Suprapubic skin (tissue), 4 donors: ENCODE data around the gene COL5A1. TPM values are rescaled to one million over a fixed set of nuclear protein-coding genes. Genes with fewer than 3 reads are reported as not detected.

ENCODE experiments used
- DNase-seq, 2 donors: peaks; one replicate each; pipeline ENCODE4 v3.0.0-alpha.2; 2019; ENCODE audit warnings: low spot score in 2 of 2
- H3K27ac ChIP-seq: fragments of 200-600 bp; sonication (generic); one replicate; pipeline ENCODE4 v1.5.1; 2019
- H3K27me3 ChIP-seq: fragments of 200-600 bp; sonication (generic); one replicate; pipeline ENCODE4 v1.5.1; 2019
- H3K36me3 ChIP-seq: fragments of 200-600 bp; sonication (generic); one replicate; pipeline ENCODE4 v1.5.1; 2019
- H3K4me1 ChIP-seq: fragments of 200-600 bp; sonication (generic); one replicate; pipeline ENCODE4 v1.5.1; 2019
- H3K4me3 ChIP-seq: fragments of 200-600 bp; sonication (generic); one replicate; pipeline ENCODE4 v1.5.1; 2019; ENCODE audit warnings: mild to moderate bottlenecking
- H3K9me3 ChIP-seq: fragments of 200-600 bp; sonication (generic); one replicate; pipeline ENCODE4 v1.5.1; 2019
- CTCF ChIP-seq, 2 donors: fragments of 200-600 bp in 1 of 2; fragments of 450-650 bp in 1 of 2; sonication (generic) in 1 of 2; IDR thresholded peaks; one replicate each; pipeline ENCODE4 v1.5.1; 2016 to 2019; ENCODE audit warnings: antibody characterized with exemption in 2 of 2, mild to moderate bottlenecking in 1 of 2, moderate library complexity in 1 of 2
- EP300 ChIP-seq: sonication (generic); formaldehyde crosslinking; IDR thresholded peaks from one replicate; pipeline ENCODE4 v1.6.1; 2017; ENCODE audit warnings: antibody characterized with exemption
- POLR2A ChIP-seq, 2 donors: fragments of 450-650 bp; IDR thresholded peaks; one replicate each; pipeline ENCODE4 v1.6.1; 2017; ENCODE audit warnings: antibody characterized with exemption in 2 of 2, mild to moderate bottlenecking in 2 of 2, moderate library complexity in 2 of 2
- POLR2AphosphoS5 ChIP-seq, 3 donors: sonication (generic); formaldehyde crosslinking; IDR thresholded peaks; one replicate each; pipeline ENCODE4 v1.6.1; 2017; ENCODE audit warnings: antibody characterized with exemption in 3 of 3
- WGBS: methylation state at CpG from one replicate; pipeline ENCODE4 v1.1.5; 2018; 5-methylcytosine and 5-hydroxymethylcytosine counted together
- total RNA-seq, 4 donors: library from RNA; depleted of rRNA; stranded (reverse); fragments of >200 nt; gene quantifications; one replicate each; pipeline ENCODE4 v1.1.0, GENCODE V29; 2016

COL5A1 gene
- total RNA-seq, 4 donors from 2014 or later, result 8.6 to 16.5 (median 15.4) TPM

- Histone ChIP-seq H3K9me3 (no peaks in the 10 kb centered on the region), H3K4me1 (peaks cover 26% of the 10 kb centered on the region), H3K36me3 (no peaks in the 10 kb centered on the region), H3K27me3 (no peaks in the 10 kb centered on the region), H3K27ac (no peak overlapping the region), H3K4me3 (no peak overlapping the region)
- WGBS, result 87% methylated on average over 9 of the region's 9 CpGs
- no peak for DNase-seq
- no peak for TF ChIP-seq POLR2AphosphoS5 (IDR thresholded peaks at IDR 0.05)
- TF ChIP-seq EP300, result no peak
- no peak for TF ChIP-seq POLR2A (IDR thresholded peaks at IDR 0.05)
- no peak for TF ChIP-seq CTCF (IDR thresholded peaks at IDR 0.05)
Measured at GRCh38 chr9:134693011-134693410, 51.4 kb downstream of the COL5A1 start.

- DNase-seq, result no peak
- no peaks in the 10 kb centered on the region for H3K36me3 ChIP-seq
- TF ChIP-seq CTCF (IDR thresholded peaks at IDR 0.05) (no peak), POLR2AphosphoS5 (IDR thresholded peaks at IDR 0.05) (no peak), EP300 (no peak), POLR2A (IDR thresholded peaks at IDR 0.05) (no peak)
Measured at GRCh38 chr9:134693641-134694367, 52.2 kb downstream of the COL5A1 start.

GRCh38 chr9:134694368-134694665 lies 52.7 kb downstream of the COL5A1 start:
- TF ChIP-seq POLR2AphosphoS5 (IDR thresholded peaks at IDR 0.05), result no peak
- no peak for TF ChIP-seq CTCF (IDR thresholded peaks at IDR 0.05)
- TF ChIP-seq POLR2A (IDR thresholded peaks at IDR 0.05), result no peak
- TF ChIP-seq EP300, result no peak
- H3K4me1 ChIP-seq, result peaks cover 19% of the 10 kb centered on the region

More at GRCh38 chr9:134693641-134694367, 52.2 kb downstream of the COL5A1 start:
- H3K4me3 ChIP-seq, result no peak overlapping the region
- H3K27ac ChIP-seq, result no peak overlapping the region
- no peaks in the 10 kb centered on the region for H3K9me3 ChIP-seq
- peaks cover 3% of the 10 kb centered on the region for H3K27me3 ChIP-seq
- WGBS, result 98% methylated on average over 18 of the region's 29 CpGs
- H3K4me1 ChIP-seq, result peaks cover 24% of the 10 kb centered on the region

GRCh38 chr9:134694714-134695113 lies 53.1 kb downstream of the COL5A1 start:
- no peak for DNase-seq
- Histone ChIP-seq H3K9me3 (no peaks in the 10 kb centered on the region), H3K4me3 (no peak overlapping the region), H3K36me3 (no peaks in the 10 kb centered on the region), H3K4me1 (peaks cover 15% of the 10 kb centered on the region), H3K27ac (no peak overlapping the region), H3K27me3 (peaks cover 3% of the 10 kb centered on the region)
- TF ChIP-seq POLR2AphosphoS5 (IDR thresholded peaks at IDR 0.05) (no peak), EP300 (no peak), CTCF (IDR thresholded peaks at IDR 0.05) (no peak), POLR2A (IDR thresholded peaks at IDR 0.05) (no peak)
- WGBS, result 90% methylated on average over 3 of the region's 12 CpGs

More at GRCh38 chr9:134694368-134694665, 52.7 kb downstream of the COL5A1 start:
- H3K9me3 ChIP-seq, result no peaks in the 10 kb centered on the region
- peaks cover 3% of the 10 kb centered on the region for H3K27me3 ChIP-seq
- no peak overlapping the region for H3K27ac ChIP-seq
- no peak overlapping the region for H3K4me3 ChIP-seq
- no peak for DNase-seq
- 85% methylated on average over 4 of the region's 6 CpGs for WGBS
- no peaks in the 10 kb centered on the region for H3K36me3 ChIP-seq

GRCh38 chr9:134695144-134695543 lies 53.5 kb downstream of the COL5A1 start:
- 91% methylated on average over 12 of the region's 12 CpGs for WGBS
- no peaks in the 10 kb centered on the region for H3K9me3 ChIP-seq
- H3K4me1 ChIP-seq, result peaks cover 10% of the 10 kb centered on the region
- no peak overlapping the region for H3K27ac ChIP-seq
- no peak for DNase-seq
- H3K4me3 ChIP-seq, result no peak overlapping the region
- peaks cover 3% of the 10 kb centered on the region for H3K27me3 ChIP-seq
- TF ChIP-seq POLR2A (IDR thresholded peaks at IDR 0.05) (no peak), POLR2AphosphoS5 (IDR thresholded peaks at IDR 0.05) (no peak), EP300 (no peak), CTCF (IDR thresholded peaks at IDR 0.05) (no peak)
- H3K36me3 ChIP-seq, result no peaks in the 10 kb centered on the region
